Mucosa of rectum (tissue), 2 donors: ENCODE measurements around the gene ATP2B2.

Source experiments
- H3K27ac ChIP-seq, 2 donors: one replicate each; pipeline ENCODE4 v1.7.0; 2013; ENCODE audit warnings: inconsistent platforms in 2 of 2, low read depth in 2 of 2, low read length in 2 of 2
- H3K27me3 ChIP-seq, 2 donors: one replicate each; pipeline ENCODE4 v1.7.0; 2013; ENCODE audit warnings: low read length in 2 of 2; ENCODE audit not compliant: control insufficient read depth in 2 of 2, insufficient read depth in 2 of 2
- H3K36me3 ChIP-seq, 2 donors: one replicate each; pipeline ENCODE4 v1.7.0; 2013; ENCODE audit warnings: low read length in 2 of 2; ENCODE audit not compliant: control insufficient read depth in 2 of 2, insufficient read depth in 2 of 2
- H3K4me1 ChIP-seq, 2 donors: one replicate each; pipeline ENCODE4 v1.7.0; 2013; ENCODE audit warnings: low read length in 2 of 2, mild to moderate bottlenecking in 1 of 2; ENCODE audit not compliant: control insufficient read depth in 2 of 2, insufficient read depth in 2 of 2
- H3K4me3 ChIP-seq, 2 donors: one replicate each; pipeline ENCODE4 v1.7.0; 2013; ENCODE audit warnings: low read length in 2 of 2
- H3K9ac ChIP-seq, 2 donors: one replicate each; pipeline ENCODE4 v1.7.0; 2013; ENCODE audit warnings: low read length in 2 of 2, low read depth in 1 of 2, mild to moderate bottlenecking in 1 of 2
- H3K9me3 ChIP-seq, 2 donors: one replicate each; pipeline ENCODE4 v1.7.0; 2013; ENCODE audit warnings: low read length in 2 of 2; ENCODE audit not compliant: control insufficient read depth in 2 of 2
- donor health status: healthy.
- donor health status: Normal muscosa, but diverticular disease.

Gene ATP2B2

GRCh38 chr3:10520072-10520471, 14.7 kb upstream of the ATP2B2 start:
- Histone ChIP-seq H3K4me1 (no peaks in the 10 kb centered on the region), H3K9ac (no peak overlapping the region), H3K9me3 (no peaks in the 10 kb centered on the region), H3K27me3 (peaks cover 0 to 4% of the 10 kb centered on the region in 2 donors), H3K27ac (no peak overlapping the region), H3K36me3 (no peaks in the 10 kb centered on the region), H3K4me3 (no peak overlapping the region)

- H3K4me3 ChIP-seq, result no peak overlapping the region
- H3K9ac ChIP-seq, result no peak overlapping the region
- H3K9me3 ChIP-seq, result no peaks in the 10 kb centered on the region
- peaks cover 0 to 3% of the 10 kb centered on the region in 2 donors for H3K27me3 ChIP-seq
- no peaks in the 10 kb centered on the region for H3K4me1 ChIP-seq
- H3K27ac ChIP-seq, result no peak overlapping the region
- H3K36me3 ChIP-seq, result no peaks in the 10 kb centered on the region
These were observed 13.8 kb upstream of the ATP2B2 start for GRCh38 chr3:10519236-10519635.

DNA sequence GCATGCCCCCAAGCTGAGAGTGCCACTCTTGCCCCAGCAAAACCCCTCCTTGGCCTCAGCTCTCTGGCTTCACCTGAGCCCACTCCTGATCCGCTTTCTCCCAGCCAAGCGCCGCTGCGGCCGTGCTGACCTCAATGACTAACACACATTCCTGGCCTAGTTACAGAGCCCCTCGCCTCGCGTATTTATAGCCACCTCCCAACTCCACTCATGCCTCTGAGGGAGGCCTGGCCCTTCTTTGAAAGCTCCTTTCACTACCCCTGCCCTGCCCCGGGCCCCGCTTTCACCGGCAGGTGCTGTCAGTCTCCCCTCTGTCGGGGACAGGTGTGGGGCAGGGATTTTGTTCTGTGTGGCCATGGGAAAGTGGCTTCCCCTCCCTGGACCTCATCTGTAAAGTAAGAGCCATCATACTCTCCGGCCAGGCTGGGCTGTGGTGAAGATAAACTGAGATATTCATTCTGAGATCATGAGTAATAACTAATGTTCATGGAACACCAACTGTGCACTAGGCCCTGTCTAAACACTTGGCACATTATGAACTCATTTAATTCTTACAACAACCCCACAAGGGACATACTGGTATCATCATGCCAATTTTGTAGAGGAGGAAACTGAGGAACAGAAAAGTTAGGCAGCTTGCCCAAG, 13.2 kb upstream of the ATP2B2 start:
- Histone ChIP-seq H3K36me3 (no peaks in the 10 kb centered on the region), H3K9ac (no peak overlapping the region), H3K27ac (no peak overlapping the region), H3K9me3 (no peaks in the 10 kb centered on the region), H3K4me1 (no peaks in the 10 kb centered on the region), H3K4me3 (no peak overlapping the region), H3K27me3 (no peaks in the 10 kb centered on the region)

DNA sequence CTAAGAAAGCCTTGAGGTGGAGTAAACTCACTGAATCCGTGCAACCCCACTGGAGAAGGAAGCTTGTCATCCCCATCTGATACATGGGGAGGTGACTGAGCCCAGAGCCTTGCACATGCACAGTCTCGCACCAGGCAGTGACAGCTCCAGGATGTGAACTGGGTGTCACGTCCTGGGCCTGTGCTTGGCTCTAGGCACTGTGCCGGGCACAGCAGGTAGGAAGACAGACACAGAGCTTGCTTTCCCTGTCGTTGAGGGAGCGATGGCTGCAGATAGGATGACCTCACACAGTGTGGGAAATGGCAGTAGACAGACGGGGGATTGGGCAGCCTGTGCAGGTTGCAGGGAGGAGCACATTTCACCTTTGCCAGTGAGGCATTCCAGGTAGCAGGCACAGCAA, 12.2 kb upstream of the ATP2B2 start:
- H3K4me3 ChIP-seq, result no peak overlapping the region
- no peak overlapping the region for H3K27ac ChIP-seq
- no peaks in the 10 kb centered on the region for H3K9me3 ChIP-seq
- H3K36me3 ChIP-seq, result no peaks in the 10 kb centered on the region
- H3K9ac ChIP-seq, result no peak overlapping the region
- no peaks in the 10 kb centered on the region for H3K27me3 ChIP-seq
- H3K4me1 ChIP-seq, result no peaks in the 10 kb centered on the region

- no peaks in the 10 kb centered on the region for H3K4me1 ChIP-seq
- no peak overlapping the region for H3K9ac ChIP-seq
- H3K4me3 ChIP-seq, result no peak overlapping the region
- H3K27ac ChIP-seq, result no peak overlapping the region
- H3K36me3 ChIP-seq, result no peaks in the 10 kb centered on the region
- no peaks in the 10 kb centered on the region for H3K9me3 ChIP-seq
- no peaks in the 10 kb centered on the region for H3K27me3 ChIP-seq
These were observed 11.4 kb upstream of the ATP2B2 start for GRCh38 chr3:10516544-10517452.

GRCh38 chr3:10515884-10516495, 10.6 kb upstream of the ATP2B2 start:
- no peaks in the 10 kb centered on the region for H3K4me1 ChIP-seq
- H3K36me3 ChIP-seq, result no peaks in the 10 kb centered on the region
- no peak overlapping the region for H3K4me3 ChIP-seq
- H3K27ac ChIP-seq, result no peak overlapping the region
- H3K9me3 ChIP-seq, result no peaks in the 10 kb centered on the region
- no peaks in the 10 kb centered on the region for H3K27me3 ChIP-seq
- no peak overlapping the region for H3K9ac ChIP-seq

GRCh38 chr3:10515396-10515795, 10.0 kb upstream of the ATP2B2 start:
- no peak overlapping the region for H3K4me3 ChIP-seq
- H3K27me3 ChIP-seq, result no peaks in the 10 kb centered on the region
- no peaks in the 10 kb centered on the region for H3K36me3 ChIP-seq
- no peaks in the 10 kb centered on the region for H3K4me1 ChIP-seq
- no peaks in the 10 kb centered on the region for H3K9me3 ChIP-seq
- no peak overlapping the region for H3K9ac ChIP-seq
- H3K27ac ChIP-seq, result no peak overlapping the region

DNA sequence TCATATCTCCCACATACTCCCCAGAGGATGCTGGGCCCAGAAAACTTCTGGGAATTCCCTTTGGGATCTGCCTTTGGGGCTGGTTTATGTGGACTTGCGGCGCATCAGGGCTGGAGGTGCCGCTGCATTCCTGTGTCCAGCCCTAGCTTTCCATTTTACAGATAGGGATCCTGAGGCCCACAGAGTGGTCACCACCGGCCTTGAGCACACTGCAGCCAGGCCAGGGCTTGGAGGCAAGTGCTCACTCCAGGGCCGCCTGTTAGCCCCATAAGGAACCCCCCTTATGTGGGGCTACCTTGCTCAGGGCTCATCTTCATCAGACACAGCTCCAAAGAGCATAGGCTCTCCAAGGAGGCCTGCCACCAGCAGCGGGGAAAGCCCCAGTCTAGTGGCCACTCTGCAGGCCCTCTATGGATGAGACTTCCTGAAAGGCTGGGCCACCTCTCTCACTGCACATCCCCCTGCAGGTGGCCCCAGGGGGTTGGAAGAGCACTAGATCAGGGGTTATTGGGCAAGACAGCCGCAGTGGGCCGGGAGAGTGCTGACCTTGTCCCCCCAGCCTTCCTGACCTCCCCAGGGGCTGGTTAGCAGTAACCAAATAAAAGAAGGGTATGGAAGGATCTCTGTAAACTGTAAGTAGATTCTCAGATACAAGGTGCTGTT, 9.2 kb upstream of the ATP2B2 start:
- no peak overlapping the region for H3K9ac ChIP-seq
- no peaks in the 10 kb centered on the region for H3K4me1 ChIP-seq
- no peaks in the 10 kb centered on the region for H3K27me3 ChIP-seq
- no peaks in the 10 kb centered on the region for H3K36me3 ChIP-seq
- no peak overlapping the region for H3K4me3 ChIP-seq
- no peaks in the 10 kb centered on the region for H3K9me3 ChIP-seq
- H3K27ac ChIP-seq, result no peak overlapping the region

GRCh38 chr3:10513306-10513705, 7.9 kb upstream of the ATP2B2 start:
- Histone ChIP-seq H3K9ac (no peak overlapping the region), H3K4me3 (no peak overlapping the region), H3K27ac (no peak overlapping the region), H3K27me3 (no peaks in the 10 kb centered on the region), H3K4me1 (no peaks in the 10 kb centered on the region), H3K36me3 (no peaks in the 10 kb centered on the region), H3K9me3 (no peaks in the 10 kb centered on the region)

GRCh38 chr3:10512687-10513086, 7.3 kb upstream of the ATP2B2 start:
- no peaks in the 10 kb centered on the region for H3K36me3 ChIP-seq
- H3K4me3 ChIP-seq, result no peak overlapping the region
- H3K9ac ChIP-seq, result no peak overlapping the region
- H3K27me3 ChIP-seq, result no peaks in the 10 kb centered on the region
- no peaks in the 10 kb centered on the region for H3K4me1 ChIP-seq
- H3K9me3 ChIP-seq, result no peaks in the 10 kb centered on the region
- no peak overlapping the region for H3K27ac ChIP-seq
